ENCODE results near the gene NCAN. TPM values are rescaled to one million over a fixed set of nuclear protein-coding genes. Genes with fewer than 3 reads are reported as not detected.
A peak's percentile ranks its signal among the peaks of the same experiment; 100 is the strongest.

Gene NCAN
- total RNA-seq, 1 donor from 2014 or later = 186 TPM

DNA sequence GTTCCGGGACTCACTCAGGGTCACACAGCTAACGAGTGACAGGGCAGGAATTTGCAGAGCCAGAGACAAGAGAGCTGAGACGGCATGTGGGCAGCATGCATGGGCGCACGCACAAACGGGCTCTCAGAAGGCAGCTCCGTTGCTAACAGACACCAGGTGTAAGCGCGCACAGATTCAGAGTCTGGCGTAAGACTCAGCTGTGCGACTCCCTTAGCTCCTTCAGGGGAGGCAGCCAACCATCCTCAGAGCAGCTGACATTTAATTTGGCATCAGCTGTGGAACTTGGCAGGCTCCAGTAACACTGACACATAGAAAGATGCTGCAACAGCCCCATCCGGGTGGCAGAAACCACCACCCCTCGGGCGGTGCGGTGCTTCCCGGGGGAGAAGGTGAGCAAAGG is 68.8 kb downstream of the NCAN start:
- H3K27ac Mint-ChIP-seq (ENCODE audit: unreplicated experiment) = peak overlapping the region; percentile 83
- peak overlapping the region; percentile 67 for H3K4me3 Mint-ChIP-seq (ENCODE audit: unreplicated experiment)
- H3K36me3 Mint-ChIP-seq (ENCODE audit: unreplicated experiment) = peaks cover 10% of the 10 kb centered on the region
- TF ChIP-seq, protein P1, sequence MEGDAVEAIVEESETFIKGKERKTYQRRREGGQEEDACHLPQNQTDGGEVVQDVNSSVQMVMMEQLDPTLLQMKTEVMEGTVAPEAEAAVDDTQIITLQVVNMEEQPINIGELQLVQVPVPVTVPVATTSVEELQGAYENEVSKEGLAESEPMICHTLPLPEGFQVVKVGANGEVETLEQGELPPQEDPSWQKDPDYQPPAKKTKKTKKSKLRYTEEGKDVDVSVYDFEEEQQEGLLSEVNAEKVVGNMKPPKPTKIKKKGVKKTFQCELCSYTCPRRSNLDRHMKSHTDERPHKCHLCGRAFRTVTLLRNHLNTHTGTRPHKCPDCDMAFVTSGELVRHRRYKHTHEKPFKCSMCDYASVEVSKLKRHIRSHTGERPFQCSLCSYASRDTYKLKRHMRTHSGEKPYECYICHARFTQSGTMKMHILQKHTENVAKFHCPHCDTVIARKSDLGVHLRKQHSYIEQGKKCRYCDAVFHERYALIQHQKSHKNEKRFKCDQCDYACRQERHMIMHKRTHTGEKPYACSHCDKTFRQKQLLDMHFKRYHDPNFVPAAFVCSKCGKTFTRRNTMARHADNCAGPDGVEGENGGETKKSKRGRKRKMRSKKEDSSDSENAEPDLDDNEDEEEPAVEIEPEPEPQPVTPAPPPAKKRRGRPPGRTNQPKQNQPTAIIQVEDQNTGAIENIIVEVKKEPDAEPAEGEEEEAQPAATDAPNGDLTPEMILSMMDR (IDR thresholded peaks at IDR 0.05; ENCODE audit: partially characterized antibody, unreplicated experiment) = no peak
- H3K27me3 Mint-ChIP-seq (ENCODE audit: unreplicated experiment) = peaks cover 18% of the 10 kb centered on the region
- H3K4me1 Mint-ChIP-seq (ENCODE audit: low read depth, unreplicated experiment) = peaks cover 24% of the 10 kb centered on the region
- DNase-seq = no peak
- H3K9me3 Mint-ChIP-seq (ENCODE audit: unreplicated experiment) = peaks cover 20% of the 10 kb centered on the region

DNA sequence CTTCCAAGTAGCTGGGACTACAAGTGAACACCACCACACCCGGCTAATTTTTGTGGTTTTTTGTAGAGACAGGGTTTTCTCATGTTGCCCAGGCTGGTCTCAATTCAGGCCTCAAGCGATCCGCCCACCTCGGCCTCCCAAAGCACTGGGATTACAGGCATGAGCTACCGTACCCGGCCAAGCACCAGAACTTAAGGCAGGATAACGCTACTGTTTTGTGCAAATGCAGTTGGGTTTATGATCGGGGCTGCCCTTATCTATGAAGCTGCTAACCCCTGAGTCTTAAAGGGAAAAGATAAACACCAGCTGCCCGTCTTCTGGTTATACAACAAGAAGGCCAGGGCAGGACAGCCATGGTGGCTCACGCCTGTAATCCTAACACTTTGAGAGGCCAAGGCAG is 73.9 kb downstream of the NCAN start:
- peaks cover 7% of the 10 kb centered on the region for H3K9me3 Mint-ChIP-seq (ENCODE audit: unreplicated experiment)
- peaks cover 4% of the 10 kb centered on the region for H3K4me1 Mint-ChIP-seq (ENCODE audit: low read depth, unreplicated experiment)
- no peaks in the 10 kb centered on the region for H3K27me3 Mint-ChIP-seq (ENCODE audit: unreplicated experiment)
- peaks cover 10% of the 10 kb centered on the region for H3K36me3 Mint-ChIP-seq (ENCODE audit: unreplicated experiment)
- H3K27ac Mint-ChIP-seq (ENCODE audit: unreplicated experiment) = no peak overlapping the region
- no peak for DNase-seq
- no peak overlapping the region for H3K4me3 Mint-ChIP-seq (ENCODE audit: unreplicated experiment)
- TF ChIP-seq, protein P1 (IDR thresholded peaks at IDR 0.05; ENCODE audit: partially characterized antibody, unreplicated experiment) = no peak

DNA sequence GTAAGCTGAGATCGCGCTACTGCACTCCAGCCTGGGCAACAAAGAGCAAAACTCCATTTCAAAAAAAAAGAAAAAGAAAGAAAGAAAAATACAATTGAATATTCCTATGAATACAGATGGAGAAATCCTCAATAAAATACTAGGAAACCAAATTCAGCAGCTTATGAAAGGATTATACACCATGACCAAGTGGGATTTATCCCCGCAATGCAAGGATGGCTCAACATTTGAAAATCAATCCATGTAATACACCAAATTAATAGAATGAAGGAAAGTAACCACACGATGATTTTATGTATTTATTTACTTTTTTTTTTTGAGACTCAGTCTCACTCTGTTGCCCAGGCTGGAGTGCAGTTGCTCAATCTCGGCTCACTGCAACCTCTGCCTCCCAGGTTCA is 80.8 kb downstream of the NCAN start:
- TF ChIP-seq, protein P1 (IDR thresholded peaks at IDR 0.05; ENCODE audit: partially characterized antibody, unreplicated experiment) = no peak
- Mint-ChIP-seq H3K4me1 (ENCODE audit: low read depth, unreplicated experiment) (no peaks in the 10 kb centered on the region), H3K36me3 (ENCODE audit: unreplicated experiment) (peaks cover 12% of the 10 kb centered on the region), H3K9me3 (ENCODE audit: unreplicated experiment) (peaks cover 8% of the 10 kb centered on the region), H3K27ac (ENCODE audit: unreplicated experiment) (no peak overlapping the region), H3K4me3 (ENCODE audit: unreplicated experiment) (no peak overlapping the region), H3K27me3 (ENCODE audit: unreplicated experiment) (no peaks in the 10 kb centered on the region)
- DNase-seq = no peak

DNA sequence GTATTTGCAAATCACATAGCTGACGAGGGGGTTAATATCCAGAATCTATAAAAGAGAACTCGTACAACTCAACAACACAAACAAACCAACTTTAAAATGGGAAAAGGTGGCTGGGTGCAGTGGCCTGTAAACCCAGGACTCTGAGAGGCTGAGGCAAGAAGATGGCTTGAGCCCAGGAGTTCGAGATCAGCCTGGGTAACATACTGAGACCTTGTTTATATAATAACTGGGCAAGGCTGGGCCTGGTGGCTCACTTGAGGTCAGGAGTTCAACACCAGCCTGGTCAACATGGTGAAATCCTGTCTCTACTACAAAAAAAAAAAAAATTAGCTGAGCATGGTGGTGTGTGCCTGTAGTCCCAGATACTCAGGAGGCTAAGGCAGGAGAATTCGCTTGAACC is 83.2 kb downstream of the NCAN start:
- Mint-ChIP-seq H3K36me3 (ENCODE audit: unreplicated experiment) (peaks cover 12% of the 10 kb centered on the region), H3K4me3 (ENCODE audit: unreplicated experiment) (no peak overlapping the region), H3K4me1 (ENCODE audit: low read depth, unreplicated experiment) (no peaks in the 10 kb centered on the region), H3K27ac (ENCODE audit: unreplicated experiment) (no peak overlapping the region), H3K27me3 (ENCODE audit: unreplicated experiment) (no peaks in the 10 kb centered on the region), H3K9me3 (ENCODE audit: unreplicated experiment) (peaks cover 7% of the 10 kb centered on the region)
- TF ChIP-seq, protein P1 (IDR thresholded peaks at IDR 0.05; ENCODE audit: partially characterized antibody, unreplicated experiment) = no peak
- DNase-seq = no peak

DNA sequence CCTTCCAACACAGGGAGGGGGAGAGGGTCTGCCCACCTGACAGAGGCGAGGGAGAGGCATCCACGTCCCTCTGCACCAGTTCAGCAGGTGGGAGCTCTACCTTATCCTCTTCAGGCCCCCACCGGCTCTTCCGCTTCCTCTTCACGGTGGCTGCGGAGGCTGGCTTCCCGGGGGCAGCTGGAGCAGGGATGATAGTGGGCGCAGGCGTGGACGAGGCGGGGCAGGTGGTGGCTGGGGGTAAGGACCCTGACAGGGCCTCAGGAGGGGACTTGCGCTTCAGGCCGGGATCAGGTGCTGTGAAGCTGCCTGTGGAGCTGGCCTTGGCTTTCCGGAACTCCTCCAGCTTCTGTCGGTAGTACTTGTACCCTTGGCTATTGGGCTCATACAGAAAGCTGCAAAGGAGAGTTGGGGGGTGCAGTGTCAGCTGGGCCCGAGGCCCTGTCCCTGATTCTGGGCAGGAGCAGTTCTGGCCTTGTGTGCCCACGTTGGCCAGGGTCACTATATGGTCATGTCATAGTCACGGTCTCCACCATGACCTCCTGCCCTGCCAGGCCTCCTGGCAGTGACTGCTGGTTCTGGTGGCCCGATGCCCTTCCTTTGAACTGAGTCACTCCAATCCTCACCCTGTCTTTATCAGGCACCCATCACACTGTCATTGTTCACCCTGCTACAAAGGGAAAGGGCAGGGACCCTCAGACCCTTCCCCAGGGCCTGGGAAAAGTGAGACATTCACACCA is 85.4 kb downstream of the NCAN start:
- DNase-seq = no peak
- Mint-ChIP-seq H3K27ac (ENCODE audit: unreplicated experiment) (no peak overlapping the region), H3K9me3 (ENCODE audit: unreplicated experiment) (peaks cover 7% of the 10 kb centered on the region), H3K4me3 (ENCODE audit: unreplicated experiment) (no peak overlapping the region), H3K36me3 (ENCODE audit: unreplicated experiment) (peaks cover 10% of the 10 kb centered on the region), H3K4me1 (ENCODE audit: low read depth, unreplicated experiment) (no peaks in the 10 kb centered on the region), H3K27me3 (ENCODE audit: unreplicated experiment) (no peaks in the 10 kb centered on the region)
- TF ChIP-seq, protein P1 (IDR thresholded peaks at IDR 0.05; ENCODE audit: partially characterized antibody, unreplicated experiment) = no peak
